Muscle of arm (tissue), 12 donors: ENCODE data around the gene CD248. TPM values are rescaled to one million over a fixed set of nuclear protein-coding genes. Genes with fewer than 3 reads are reported as not detected.

Experiments used
- DNase-seq: peaks from one replicate; pipeline ENCODE4 v3.0.0-alpha.2; 2013
- polyA plus RNA-seq, 12 donors: library from polyadenylated mRNA; unstranded; fragments of 120-200 nt; gene quantifications; one replicate each; pipeline ENCODE4 v1.2.1, GENCODE V29; 2013; ENCODE audit not compliant: insufficient read length in 12 of 12

CD248 gene
- polyA plus RNA-seq, 12 donors: 58.8 to 208 (median 73.9) TPM; not detected in 1

DNA sequence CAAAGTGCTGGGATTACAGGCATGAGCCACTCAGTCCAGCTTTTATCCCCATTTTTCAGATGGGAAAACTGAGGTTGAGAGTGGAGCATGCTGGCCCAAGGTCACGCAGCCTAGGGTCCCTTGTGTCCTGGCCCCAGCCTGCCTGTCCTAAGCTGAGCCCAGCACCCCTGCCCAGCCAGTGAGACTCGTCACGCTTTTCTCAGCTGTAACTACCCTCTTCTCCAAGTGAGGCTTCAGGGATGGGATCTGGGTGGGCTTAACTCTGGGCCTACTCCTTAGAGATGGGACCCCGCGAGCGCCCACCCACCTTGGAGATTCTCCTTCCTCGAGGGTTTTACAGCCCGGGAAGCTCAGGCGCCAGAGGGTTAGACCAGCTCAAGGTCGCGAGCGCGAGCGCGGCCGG lies 25.5 kb downstream of the CD248 start:
- no peak for DNase-seq

DNA sequence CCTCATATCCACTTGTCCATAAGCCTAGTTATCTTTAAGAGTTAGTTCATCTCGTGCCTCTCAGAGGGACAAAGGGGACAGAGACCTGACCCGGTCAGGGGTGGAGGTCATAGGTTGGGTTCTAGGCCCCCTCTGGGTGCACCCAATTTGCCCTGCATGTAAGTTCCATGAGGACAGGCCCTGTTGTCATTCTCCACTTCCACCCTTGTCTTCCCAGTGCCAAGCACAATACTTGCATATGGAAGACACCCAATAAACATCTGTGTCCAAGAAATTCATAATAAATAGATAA lies 26.6 kb downstream of the CD248 start:
- no peak for DNase-seq

DNA sequence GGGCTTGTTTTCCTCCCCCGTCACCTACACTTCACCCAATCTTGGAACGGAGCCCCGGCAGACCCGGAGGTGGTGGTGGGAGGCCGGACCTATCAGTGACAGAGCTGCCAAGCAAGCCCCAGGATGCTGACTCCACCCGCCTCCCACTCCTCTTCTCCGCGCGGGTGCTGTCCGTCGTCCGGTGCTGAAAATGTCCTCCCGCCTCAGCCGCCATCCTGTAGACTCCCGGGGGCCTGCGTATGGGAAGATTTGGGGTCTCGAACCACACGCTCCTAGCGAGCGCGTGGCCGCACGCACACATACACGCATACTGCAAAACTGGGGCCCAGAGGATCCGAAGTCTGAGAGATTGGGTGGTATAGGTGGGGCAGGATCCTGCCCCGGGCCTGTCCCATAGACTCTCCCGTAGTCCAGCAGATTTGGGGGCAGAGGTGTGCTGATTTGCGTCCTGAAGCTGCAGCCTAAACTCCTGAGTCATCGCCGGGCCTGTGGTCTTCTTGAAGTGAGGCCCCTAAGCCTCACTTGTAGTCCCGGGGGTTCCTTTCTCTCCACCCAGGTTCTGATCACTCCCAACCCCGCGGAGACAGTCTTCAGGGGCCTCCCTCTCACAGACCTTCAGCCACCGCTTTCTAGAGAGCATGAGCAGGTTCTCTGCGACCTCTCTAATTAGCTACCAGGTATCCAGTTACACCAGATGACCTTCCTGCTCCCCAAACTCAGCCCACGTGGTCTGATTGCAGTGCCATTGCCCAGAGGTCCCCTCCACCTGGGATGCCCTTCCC lies 27.1 kb downstream of the CD248 start:
- no peak for DNase-seq

DNA sequence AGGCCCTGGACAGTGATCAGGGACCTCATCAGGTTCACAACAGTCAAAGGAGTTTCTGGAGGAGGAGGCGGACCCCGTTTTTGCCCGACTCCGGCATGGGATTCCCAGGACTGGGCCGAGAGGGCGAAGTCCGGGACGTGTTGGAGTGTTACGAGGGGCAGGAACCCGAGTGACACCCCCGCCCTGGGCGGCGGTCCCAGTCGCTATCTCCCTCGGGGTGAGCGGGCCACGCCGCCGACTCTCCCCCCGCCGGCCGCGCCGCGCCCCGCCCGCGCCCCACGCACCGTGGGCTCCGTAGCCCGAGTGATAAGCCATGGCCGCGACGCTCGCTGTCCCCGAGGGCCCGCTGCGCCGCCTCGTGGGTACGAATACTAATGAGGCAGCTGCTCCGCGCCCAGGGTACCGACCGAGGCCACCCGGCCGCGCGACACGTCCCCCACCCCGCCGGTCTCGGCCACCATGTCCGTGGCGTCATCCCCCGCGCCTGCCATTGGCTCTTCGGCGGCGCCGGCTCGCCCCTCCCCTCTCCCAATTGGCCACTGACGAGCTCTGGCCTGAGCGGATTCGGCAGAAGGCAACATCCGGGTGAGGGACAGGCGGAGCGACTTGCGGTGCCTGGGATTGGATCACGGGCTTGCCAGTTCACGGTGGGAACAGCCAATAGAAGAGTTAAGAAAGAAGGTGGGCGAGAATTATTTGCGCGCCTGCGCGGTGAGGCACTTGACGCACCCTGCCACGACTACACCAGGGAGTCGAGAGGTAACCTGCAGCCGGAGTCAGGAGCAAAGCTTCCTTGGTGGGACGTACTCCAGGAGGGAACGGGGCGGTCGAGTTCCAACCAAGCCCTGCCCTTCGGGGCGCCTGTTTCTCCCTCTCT lies 27.9 kb downstream of the CD248 start, which contains the start of gene YIF1A:
YIF1A (minus strand) TSS at position 473 of the 877 bp plus-strand sequence; CDS start at position 315, 158 bp downstream.
- DNase-seq: peak; percentile 99

DNA sequence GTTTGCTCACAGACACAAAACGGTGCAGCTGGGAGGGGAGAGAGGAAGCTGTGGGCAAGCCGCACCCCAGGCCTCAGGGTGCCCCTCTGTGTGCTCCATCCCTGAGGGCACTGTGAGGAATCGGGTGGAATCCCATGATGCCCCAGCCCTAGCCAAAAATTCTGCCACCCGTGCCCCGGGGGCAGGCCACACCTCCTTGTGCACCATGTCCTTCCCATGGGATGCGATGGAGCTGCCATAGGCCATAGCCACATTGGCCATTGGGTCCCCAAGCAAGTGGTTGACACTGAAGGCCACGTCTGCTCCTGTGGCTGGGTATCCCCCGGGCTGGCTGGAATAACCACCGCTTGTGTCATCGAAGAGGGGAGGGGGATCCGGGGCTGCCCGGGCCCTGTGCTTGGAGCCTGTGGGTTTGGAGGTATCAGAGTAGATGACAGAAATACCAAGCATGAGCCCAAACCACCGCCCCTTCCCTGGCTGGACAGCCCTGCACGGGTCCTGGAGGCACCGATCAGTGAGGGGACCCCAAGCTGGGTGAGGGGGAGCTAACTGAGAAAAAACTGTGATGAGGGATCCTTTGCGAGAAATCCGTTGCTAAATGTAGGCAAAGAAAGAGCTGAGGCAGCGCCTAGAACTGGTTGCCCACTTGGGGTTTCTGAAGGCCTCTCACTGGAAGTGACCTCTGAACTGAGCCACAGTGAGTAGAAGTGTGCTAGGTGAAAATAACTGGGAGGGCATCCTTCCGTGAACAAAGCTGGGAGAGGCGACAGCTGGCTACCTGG lies 28.8 kb downstream of the CD248 start:
- no peak for DNase-seq

DNA sequence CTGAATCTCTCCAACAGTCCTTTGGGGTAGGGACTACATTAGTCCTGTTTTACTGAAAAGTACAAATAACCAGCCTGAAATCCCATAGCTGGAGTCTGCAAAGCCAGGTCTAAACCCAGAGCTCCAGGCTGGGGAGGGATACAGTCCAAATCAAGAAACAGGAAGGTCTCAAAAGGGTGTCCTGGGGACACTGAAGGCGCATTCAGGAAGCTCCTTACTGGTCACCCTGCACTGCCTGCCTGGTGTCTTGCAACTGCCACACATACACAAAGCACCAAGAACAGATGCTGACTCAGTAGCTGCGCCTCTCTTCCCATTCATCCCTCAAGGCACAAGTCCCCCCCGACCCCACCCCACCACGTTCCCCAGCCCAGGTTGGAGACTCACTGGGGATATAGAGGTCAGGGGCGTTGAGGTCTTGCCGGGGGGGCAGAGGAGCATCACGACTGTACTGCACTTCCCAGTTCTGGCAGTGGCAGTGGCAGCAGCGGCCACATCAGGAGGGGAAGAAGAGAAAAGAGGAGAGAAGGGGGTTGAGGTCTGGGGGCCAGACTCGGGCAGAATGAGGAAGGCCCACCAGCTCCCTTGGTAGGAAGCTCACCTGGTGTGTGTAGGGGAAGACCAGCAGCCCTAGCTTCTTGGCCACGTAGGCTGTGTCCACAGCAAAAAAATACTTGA lies 29.5 kb downstream of the CD248 start:
- DNase-seq: no peak

DNA sequence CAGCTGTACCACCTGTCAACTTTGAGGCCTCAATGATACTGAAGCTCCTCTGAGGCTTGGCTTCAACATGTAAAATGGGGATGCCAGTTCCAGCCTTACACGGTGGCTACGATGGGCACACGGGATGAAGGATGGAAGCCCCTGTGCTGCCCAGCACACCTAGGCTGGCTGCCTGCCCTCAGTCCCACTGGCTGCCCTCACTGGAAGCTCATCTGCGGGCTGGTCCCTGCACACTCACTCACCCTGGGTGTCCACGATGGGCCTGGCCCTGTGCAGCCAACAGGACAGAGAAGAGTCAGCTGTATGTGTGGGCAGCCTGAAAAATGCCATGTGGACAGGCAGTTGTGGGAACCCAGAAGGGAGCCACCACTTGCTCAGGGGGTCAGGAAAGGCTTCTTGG lies 30.1 kb downstream of the CD248 start:
- no peak for DNase-seq

DNA sequence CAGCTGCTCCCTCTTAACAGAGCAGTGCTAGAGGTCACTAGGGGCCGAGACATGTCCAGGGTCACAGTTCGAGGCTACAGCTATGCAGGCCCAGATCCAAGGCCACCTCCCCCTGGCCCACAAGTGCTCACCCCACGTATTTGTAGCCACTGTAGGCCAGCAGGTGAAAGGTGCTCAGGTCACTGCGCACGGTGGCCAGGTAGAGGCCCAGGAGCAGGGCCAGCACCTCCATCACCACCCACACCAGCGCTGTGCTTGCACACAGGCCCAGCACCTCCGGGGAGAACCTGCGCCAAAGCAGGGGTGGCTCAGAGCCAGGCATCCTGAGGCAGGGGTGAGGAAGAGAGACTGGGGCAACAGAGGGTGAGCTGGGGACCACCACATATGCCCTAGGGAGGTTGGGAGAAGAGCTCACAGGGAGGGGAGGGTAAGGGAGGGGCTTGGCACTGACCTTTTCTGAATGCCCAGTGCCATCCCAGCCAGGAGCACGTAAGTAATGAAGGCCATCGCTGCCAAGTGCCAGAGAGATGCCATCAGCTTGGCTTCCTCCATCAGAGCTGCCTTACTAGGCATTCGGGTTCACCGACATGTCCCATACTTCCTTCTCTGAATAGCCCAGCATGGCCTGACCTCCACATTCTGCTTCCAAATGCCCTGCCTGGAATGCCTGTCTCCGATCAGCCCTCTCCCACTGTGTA lies 31.4 kb downstream of the CD248 start:
- DNase-seq: no peak

DNA sequence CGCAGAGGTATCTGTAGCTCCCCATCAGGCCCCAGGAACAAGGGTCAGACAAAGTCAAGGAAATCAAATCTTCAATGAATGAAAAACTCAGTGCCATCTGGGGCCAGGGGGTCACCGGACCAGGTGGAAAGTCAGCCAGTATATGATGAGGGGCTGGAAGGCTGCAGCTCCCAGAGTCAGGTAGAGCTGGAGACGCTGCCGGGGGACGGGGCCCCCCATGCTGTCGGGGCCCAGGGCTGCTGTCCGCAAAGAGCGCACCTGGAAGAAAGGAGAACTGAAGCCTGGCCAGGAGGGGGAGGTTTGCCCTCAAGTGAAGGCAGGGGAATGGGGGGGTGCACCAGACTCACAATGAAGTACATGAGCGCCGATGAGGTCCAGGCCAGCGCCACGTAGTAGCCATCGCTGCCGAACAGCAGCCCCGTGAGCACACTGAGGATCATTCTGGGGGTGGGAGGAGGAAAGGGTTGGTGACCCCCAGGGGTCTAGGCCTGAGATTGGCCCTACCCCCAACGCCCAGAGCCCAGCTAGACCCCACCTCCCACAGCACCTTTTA lies 32.2 kb downstream of the CD248 start:
- no peak for DNase-seq

DNA sequence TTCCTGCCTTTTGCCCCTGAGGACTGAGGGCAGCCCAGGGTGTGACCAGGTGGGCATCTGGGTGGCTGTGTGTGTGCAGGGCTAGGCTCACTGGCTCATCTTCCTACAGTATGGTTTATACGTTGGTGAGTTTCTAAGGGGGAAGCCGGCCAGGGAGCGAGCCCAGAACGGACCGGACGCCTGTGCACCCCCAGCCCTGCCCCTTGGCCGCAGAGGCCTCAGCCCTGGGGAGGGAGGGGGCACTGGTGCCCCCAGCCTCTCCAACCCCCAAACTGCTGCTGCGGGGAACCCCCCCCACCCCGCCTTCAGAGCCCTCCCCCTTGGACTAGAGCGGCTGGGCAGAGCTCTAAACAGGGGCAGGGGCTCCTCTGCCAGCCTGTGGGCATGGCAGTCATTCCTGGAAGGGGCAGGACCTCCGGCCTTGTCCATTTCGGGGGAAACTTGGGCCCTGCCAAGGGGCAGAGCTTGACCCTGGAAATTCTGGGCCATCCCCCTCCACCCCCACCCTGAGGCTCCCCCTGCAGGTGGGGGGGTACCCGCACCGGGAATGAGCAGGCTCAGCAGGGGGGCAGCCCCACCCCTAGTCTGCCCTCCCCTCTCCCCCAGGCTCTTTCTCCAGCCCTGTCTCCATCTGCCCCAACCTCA lies 33.3 kb downstream of the CD248 start:
- no peak for DNase-seq

DNA sequence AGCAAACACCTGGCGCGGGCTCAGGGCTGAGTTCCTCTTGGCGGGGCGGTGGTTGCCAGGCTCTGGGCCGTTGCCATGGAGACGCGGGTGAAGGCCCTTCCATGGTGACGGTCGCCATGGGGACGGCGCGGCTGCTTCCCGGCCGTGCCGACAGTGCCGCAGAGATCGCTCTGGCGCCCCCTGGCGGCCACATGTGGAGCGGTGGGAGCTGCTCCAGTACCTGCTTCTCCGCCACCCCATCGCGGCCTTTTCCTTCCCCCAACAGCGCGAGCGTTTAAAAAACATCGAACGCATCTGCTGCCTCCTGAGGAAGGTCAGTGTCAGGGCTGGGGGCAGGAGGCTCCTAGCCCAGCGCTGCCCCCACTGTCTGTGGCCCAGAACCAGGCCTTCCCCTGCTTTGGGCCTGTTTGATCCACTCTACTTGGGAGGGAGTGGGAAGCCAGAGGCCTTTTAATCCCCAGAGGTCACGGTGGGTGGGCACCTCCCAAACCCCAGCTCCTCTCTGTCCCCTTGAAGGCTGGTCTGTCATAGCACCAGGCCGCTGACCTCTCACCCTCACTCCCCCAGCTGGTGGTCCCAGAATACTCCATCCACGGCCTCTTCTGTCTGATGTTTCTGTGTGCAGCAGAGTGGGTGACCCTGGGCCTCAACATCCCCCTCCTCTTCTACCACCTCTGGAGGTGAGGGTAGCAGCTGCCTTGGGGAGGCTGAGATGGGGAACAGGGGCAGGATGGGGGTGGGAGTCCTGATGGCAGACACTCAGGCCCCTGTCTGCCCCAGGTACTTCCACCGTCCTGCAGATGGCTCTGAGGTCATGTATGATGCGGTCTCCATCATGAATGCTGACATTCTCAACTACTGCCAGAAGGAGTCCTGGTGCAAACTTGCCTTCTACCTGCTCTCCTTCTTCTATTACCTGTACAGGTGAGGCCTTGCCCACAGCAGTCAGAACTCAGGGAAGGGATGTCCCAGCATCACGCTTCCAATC lies 34.1 kb downstream of the CD248 start:
- DNase-seq: peak; percentile 94

DNA sequence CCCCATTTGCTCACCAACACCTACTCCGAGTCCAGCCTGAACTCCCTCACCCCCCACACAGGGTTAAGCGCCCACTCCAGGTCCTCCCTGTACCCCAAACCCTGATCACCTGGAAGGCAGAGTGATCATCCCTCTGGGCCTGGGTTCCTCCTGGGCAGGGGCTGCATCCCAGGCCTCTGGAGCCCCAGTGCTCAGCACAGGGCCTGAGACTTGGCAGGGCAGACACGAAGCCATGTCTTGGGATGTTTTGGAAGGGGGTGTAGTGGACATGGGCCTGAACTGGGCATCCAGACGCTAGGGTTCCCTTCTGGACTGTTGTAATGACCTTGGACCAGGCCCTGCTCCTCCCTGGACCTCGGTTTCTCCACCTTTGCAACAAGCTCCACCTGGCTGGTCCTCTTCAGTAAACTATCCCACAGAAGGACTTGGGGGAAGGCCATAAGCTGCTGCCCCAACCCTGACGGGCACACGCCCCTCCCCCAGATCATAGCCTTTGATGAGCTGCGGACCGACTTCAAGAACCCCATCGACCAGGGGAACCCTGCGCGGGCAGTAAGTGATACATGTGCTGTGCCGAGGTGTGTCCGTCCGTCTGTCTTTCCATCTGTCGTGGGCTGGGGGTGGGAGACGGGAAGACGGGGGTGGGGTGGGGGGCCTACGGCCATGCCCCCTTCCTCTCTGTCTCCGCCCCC lies 34.9 kb downstream of the CD248 start:
- DNase-seq: no peak

DNA sequence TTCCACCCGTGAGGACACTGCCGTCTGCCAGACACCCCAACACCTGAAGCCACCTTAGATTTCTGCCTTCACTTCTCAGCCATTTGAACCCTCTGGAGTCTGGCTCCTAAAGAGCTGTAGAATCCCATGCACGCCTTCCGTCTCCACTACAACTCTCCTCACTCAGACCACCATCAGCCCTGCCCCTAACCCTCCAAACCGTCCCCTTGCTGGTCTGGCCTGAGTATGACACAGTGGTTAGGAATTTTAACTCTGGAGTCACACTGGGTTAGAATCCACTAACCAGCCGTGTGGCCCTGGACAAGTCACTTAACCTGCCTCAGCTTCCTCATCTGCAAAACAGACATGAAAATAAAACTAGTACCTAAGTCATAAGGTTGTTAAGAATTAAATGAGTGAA lies 35.8 kb downstream of the CD248 start:
- no peak for DNase-seq

DNA sequence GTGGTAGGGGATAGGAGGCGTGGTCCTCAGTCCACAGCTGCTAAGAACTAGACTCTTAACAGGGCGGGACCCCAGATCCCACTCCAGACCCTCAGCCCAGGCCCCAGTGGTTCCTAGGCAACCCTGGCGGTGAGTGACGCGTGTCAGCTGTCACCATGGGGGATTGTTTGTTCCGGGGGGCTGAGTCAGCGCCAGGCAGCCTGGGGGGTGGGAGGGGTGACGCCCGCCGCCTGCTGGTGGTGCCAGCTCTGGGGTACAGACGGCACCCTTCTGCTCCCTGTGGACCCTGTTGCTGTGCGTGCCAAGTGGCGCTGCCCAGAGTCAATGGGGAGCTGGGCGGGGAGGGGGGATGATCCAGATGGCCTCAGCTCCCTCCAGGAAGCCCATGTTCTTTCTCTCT lies 36.4 kb downstream of the CD248 start:
- no peak for DNase-seq

DNA sequence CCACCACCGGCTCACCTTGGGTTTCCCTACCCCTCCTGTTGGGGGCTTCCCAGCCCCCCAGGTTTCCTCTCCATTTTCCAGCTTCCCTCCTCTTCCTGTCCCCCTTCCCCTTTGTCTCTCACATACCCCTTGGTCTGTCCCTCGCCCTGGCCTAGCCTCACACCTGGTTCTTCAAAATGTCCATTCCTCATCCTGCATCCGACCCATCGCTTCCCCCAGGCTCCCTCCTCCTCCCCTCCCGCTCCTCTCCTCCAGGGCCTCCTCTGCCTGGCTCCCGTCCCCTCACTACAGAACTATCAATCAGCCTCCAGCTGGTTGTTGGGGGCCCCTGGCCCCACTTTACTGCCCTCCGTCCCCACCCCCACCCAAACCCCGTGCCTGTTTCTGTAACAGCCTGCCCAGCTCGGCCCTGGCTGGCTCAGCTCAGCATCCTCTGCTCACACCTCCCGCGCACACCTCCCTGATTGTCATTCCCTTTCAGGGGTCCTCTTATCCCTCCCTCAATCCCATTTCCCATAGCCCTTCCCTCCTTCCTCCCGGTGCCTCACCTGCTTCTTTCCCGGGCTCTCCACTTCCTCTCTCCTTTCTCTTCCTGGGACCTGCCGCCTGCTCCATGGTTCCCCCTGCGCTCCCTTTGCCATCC lies 37.6 kb downstream of the CD248 start:
- no peak for DNase-seq

DNA sequence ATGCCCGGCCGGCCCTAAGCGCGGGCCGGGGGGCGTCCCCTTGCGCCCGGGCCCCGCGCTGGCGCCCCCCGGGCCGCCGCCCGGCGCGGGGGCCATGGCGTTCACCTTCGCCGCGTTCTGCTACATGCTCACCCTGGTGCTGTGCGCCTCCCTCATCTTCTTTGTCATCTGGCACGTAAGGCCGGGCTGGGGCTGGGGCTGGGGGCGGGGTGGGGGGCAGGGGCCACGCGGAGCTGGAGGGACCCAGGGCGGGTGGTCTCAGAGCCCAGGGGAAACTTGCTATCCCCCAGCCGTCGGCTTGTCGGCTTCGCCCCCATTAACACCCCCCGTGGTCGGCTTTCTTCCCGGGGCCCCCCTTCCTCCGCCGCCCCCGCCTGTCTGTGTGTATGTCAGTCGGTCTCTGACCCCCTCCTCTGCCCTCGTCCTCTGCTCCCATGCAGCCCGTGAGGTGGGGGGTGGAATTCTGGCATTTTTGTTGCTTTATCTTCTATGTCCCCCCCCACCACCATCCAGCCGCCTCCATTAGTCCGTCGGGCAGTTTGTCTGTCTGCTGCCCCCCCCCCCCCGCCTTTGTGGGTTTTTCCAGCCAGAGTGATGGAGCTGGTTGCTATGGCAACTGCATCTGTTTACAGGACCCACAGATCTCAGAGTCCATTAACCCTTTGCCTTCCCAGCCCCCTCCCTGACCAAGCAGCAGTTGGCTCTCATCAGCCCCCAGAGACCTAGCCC lies 38.3 kb downstream of the CD248 start:
- no peak for DNase-seq
